Measurements from ENCODE around the gene HDGF. TPM values are rescaled to one million over a fixed set of nuclear protein-coding genes. Genes with fewer than 3 reads are reported as not detected.
A peak's percentile ranks its signal among the peaks of the same experiment; 100 is the strongest.

The HDGF gene
- total RNA-seq, 1 donor from 2014 or later, result 383 TPM

DNA sequence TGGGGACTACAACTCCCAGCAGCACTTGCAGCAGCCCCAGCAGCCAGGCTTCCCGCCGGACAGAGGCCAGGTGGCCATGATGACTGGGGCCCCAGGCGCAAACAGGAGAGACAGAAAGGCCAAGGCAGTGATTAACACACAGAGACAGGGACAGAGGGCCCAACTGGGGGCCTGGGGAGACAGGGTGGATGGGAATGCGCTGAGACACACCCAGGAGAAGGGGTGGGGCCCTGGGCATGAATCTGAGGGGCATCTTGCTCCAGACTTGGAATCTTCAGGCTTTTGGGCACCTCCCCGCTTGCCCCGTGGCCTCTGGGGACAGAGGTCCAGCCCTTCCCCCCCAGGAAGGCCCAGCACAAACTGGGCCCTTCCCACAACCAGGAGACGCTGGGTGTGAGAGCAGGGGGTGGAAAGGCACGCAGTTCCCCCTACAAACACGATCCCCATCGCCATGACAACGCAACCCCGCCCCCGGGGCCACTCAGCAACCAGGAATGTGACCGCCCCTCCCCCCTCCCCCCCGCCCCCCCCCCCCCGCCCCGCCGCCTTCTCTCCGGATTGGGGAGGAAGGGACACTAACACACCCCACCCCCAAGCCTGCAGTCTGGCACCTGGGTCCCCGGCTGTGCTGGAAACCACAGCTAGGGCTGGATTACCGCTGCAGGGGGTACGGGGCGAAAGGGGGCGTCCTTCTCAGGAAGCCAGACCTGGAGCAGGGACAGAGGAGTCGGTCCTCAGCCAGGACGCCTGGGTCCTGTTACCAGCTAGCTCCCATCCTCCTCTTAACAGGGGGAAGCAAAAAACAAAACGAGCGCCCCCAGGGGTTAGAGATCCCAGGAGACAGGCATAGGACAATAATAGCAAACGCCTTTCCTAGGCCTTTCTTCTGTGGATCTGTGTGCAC lies 4.5 kb downstream of the HDGF start:
- peak; percentile 89 for DNase-seq (ENCODE audit: low read depth)

DNA sequence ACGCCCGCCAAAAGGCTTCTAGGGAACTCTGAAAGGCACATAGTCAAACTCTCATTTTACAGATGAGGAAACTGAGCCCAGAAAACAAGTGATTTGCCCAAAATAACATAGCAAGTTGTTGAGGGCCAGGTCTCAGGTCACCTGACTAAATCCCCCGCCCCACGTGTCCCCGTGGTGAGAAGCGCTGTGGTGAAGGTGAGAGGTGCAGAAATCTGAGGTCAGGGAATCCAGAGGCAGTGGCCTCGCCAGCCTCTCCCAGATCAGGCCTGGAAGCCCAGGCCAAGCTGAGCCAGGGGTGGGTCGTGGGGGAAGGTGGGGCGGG lies 5.1 kb downstream of the HDGF start:
- no peak for DNase-seq (ENCODE audit: low read depth)

DNA sequence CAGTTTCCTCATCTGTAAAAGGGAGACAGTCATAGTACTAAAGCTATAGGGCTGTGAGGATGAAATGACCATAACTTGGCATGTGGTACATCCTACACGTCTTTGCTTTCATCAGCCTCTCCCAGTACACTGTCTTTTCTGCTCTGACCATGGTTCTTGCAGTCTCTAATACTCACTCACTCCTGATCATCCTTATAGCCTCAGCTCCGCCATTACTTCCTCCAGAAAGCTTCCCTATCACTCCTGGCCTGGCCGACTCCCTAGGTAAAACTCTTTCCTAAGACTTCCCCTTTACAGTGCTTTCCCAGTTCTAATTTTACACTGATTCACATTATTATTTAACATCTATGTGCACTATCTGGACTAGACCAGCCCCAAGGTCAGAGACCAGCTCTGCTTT lies 5.6 kb downstream of the HDGF start:
- DNase-seq (ENCODE audit: low read depth), result no peak

DNA sequence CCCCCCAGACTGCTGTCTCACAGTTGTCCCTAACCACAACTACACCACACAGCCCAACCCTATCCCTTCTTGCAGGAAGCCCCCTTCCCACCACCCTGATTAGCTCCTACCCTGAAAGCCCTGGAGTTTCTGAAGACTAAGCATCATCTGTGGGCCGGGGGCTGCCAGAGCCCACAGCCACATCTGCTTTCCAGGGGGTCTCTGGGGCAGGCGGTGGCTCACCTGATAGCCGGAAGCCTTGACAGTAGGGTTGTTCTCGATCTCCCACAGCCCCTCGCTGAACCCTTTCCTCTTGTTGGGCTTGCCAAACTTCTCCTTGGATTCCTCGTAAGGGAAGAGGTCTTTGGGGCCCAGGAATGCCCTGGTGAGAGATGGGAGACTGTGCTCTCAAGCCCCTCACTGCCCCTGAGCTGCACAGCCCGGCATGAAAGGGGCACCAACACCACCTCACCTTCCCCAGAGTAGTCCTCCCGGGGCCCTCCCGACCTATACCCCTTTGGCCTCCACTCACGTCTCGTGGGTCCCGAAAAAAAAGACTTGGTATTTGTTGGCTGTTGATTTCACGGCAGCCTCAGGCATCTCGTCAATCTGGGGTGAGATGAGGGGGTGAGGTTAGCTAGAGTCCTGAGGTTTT lies 6.6 kb downstream of the HDGF start:
- no peak for DNase-seq (ENCODE audit: low read depth)

DNA sequence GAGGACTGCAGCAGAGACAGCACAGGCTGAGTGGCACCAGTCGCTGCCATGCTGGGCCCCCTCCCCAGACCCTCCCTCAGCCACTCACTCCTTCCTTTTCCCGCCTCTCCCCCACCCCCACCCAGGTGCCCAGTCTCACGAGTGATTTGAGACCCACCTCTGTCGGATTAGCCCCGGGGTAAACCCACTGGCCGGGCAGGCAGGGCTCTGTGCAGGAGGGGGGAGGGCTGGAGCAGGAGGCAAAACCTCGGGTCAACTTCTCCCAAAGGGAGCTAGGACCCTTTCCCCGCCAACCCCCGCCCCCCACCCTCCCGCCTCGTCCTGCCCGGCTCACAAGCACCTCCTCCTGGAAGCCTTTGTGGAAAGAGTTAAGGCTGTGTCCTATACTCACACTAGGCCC lies 7.1 kb downstream of the HDGF start:
- DNase-seq (ENCODE audit: low read depth), result no peak

DNA sequence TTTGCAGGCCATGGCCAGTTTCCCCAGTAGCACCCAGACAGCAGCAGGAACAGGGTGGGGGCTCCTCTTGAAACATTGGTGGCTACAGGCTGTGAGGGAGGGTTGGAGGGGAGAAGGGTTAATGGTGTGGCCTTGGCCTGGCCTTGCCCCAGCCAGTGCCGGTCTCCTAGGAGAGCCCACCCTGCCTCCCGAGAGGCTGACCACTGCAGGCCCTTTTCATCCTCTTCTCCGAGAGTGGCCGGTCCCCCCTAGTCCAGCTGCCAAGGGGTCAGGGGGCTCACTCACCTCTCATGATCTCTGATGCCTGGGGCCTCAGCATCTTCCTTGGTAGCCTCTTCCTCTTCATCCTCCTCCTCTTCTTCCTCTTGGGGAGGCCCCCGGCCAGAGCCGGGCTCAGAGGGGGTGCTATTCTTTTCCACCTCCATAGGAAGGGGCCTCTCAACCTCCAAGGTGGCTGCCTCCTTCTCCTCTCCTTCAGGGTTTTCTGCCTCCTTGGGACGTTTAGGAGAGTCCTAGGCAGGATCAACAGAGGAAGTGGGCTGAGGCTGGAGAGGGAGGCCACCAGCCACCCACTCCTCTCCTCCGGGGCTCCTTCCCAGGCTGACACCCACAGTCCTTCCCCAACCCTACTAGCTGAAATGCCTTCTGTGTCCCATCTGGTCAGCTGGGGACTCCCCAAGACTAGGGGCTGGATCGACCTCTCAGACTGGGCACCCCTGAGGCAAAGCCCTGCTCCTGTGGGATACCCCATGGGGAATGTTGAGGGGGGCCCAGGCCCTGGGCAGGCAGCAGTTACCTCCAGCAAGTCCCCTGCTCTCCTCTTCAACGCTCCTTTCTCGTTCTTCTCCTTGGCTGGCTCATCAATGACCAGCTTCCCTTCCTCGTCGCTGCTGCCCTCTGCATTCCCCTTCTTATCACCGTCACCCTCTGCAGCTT lies 7.8 kb downstream of the HDGF start:
- DNase-seq (ENCODE audit: low read depth), result no peak

DNA sequence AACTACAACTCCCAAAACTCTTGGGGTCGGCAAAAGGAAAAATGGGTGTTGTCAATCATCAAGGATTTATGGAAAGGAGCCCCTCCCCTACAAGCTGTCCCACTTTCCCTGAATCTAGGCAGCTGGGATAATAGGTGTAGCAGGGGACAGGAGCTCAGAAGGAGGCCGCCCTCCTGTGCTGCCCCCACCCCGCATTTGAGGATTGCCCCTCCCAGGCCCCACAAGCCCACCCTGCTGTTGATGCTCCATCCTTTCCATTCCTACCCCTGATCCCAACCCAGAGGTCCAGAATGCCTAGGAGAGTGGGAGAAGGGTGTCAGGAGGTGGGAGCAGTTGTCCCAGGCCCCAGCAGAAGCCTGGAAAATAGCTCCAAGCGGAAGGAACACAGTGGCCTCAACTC lies 8.7 kb downstream of the HDGF start:
- no peak for DNase-seq (ENCODE audit: low read depth)

DNA sequence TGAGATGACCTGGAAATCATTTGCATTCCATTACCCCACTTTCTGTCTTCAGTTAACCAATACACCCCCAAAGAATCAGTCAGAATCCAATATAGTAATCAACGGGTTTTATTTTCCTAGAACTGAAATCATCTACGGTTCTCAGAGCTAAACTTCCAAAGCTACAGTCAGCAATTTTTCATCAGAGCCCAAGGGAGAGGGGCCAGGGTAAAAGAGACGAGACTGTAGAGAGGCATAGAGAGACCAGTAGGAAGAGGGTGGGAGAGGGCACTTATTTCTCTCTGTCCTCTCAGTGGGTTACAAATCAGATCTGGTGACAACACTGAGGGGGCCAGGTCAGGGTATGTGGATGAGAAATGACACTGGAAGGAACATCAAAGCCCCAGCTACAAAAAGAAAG lies 9.5 kb downstream of the HDGF start:
- DNase-seq (ENCODE audit: low read depth), result no peak

DNA sequence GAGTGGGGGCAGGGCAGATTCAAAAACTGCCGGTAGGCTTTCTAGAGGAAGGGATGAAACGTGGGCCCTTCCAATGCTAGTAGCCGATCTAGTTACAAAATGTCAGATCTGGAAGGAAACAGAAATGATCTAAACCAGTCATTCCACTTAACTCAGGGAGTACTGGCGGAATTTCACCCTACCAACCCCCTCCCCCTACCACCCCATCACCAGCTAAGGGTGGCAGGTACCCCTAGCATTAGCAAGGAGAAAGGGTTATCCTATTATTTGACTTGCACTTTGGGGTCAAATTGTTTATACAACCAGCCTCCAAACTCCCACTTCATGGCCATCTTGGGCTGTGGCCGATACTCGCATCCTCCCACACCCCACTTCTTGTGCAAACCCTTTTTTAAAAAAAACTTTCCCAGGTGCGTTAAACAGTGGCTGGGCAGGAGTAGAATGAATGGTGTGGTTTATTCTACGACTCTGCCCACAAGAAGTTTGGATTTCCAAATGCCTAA lies 9.9 kb downstream of the HDGF start:
- no peak for DNase-seq (ENCODE audit: low read depth)

DNA sequence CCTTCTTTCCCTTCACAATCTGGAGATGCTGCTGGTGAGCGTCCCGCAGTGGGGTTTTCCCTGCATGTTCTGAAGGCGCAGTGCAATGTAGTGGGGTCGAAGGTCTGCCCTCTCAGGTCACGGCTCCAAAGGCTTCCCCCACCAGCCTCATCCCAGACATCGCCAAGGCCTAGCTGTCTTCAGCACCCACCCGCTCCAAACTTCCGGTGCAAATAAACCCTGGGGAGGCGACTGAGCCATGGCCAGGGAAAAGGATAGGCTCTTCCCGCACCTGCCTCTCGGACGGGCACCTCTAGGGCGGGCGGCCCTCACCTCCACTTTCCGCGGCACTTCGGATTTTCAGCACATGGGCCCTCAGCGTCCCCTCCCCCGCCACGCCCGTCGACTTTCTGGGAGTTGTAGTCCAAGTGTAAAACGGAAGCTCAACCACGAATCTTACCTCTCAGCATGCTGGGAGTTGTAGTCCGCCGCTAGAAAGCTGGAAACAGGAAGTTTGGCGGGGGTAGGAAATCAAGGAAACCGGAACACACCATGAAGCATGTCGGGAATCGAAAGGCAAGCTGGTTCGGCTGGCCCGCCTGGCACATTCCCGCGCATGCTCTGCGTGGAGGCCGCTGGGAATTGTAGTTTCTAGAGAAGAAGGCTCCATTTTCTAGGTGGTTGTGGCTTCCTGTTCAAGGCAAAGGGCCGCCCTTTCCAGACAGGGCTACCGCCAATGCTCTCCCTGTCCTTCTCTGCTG lies 10.6 kb downstream of the HDGF start, which contains the start of gene MRPL24:
TSS of gene MRPL24 (minus strand) at position 348 of the 740 bp plus-strand sequence. CDS start 2,384 bp downstream, outside the sequence.
- DNase-seq (ENCODE audit: low read depth), result peak; percentile 99

DNA sequence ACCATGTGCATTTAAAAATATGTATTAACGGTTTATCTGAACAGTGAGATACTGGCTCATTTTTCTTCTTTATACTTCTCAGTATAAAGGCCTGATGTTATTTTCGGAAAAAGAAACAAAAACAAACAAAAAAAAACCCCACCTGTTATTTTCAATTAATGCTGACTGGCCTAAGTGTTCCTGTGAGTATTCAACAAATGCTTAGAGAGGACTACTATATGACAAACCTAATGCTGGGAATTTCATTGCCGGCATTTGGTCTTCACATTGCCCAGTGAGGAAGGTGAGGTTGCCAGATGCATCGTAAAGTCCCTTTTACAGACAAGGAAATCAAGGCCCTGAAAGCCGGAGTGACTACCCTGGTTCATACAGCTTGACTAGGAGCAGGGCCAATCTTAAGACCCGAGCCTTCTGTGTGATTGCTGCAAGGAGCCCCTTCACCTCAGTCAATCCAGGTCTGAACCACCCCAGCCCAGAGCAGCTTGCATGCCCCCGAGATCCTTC lies 11.2 kb downstream of the HDGF start:
- DNase-seq (ENCODE audit: low read depth), result no peak

DNA sequence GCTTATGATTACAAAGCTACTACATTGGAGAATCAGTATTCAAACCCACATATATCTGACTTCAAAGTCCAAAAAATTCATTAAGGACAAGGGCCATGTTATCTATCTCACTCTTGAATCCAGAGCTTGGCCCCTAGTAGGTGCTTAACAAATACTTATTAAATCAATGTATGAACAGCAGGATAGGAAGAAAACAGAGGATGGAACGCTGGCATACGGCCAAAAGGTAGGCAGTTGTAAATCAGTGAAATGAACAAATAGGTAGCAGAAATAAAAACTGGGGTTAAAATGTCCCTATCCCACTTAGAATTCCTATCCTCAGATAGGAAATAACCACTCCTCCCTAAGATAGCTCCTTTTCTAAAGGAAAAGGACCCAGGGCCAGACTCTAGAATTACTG lies 12.6 kb downstream of the HDGF start:
- no peak for DNase-seq (ENCODE audit: low read depth)

DNA sequence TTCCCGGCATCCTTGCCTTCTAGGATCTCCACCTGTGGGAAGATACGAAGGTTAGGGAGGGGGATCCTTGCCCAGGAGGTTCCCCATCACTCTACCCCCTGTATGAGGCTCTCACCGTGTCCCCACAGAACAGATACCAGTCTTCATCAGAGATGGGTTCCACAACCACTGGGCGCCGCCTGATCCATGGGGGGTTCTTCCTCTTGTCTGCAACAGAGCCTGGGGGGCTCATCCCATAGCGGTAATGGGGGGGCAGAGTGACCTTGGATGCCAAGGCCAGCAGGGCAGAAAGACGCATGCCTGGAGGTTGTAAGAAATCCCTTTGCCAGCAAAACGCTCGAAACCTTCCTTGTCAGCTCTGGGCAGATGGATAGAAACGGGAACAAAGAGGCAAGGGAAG lies 13.1 kb downstream of the HDGF start:
- no peak for DNase-seq (ENCODE audit: low read depth)

DNA sequence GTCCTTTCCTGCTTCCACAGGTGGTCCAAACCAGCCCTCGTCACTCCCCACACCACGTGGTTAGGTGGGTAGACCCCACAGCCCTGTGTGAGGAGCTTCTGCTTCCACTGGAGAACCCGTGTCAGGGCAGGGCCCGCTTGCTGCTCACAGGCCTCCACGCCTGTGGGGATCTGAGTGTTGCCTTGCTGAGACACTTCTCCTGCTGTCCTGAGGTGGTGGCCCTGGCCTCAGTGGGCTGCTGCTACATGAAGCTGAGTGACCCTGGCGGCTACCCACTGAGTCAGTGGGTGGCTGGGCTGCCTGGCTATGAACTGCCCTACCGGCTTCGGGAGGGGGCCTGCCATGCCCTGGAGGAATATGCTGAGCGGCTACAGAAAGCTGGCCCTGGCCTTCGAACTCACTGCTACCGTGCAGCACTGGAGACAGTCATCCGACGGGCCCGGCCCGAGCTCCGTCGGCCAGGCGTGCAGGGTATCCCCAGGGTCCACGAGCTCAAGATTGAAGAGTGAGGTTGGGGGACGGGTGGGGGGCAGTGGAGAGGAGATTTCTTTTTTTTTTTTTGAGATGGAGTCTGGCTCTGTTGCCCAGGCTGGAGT lies 17.4 kb downstream of the HDGF start:
- no peak for DNase-seq (ENCODE audit: low read depth)

DNA sequence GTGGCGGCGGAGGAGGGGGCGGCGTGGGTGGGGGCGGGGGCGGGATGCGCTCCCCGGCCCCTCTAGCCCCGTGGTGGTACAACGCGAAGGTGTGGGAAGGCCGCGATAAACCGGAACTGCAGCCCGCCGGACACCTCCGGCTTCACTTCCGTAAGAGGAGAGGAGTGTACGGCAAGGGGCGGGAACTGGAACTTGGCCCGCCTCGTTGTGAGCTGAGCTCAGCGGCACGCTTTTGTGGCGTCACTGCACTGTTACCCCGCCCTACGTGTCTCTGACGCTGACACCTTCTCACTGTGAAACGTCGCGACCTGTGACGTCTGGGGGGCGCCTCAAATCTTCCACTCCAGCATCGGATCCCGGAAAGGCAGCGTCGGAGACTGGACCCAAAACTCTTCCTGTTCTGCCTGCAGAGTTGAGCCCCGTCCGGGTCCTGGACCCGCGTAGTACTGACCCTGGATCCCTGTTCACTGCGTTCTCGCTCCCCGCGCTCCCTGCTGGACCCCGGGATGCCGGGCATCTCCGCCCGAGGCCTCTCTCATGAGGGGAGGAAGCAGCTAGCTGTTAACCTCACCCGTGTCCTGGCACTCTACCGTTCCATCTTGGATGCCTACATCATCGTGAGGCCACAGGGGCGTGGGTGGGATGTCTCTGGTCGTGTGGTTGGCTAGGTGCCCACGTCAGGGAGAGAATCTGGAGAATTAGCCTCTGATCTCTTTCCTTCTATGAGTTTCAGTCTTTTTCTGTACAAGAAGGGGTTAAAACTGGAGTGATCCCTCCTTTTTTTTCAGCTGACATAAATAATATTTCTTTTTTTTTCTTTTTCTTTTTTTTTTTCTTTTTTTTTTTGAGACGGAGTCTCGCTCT lies 22.6 kb downstream of the HDGF start, which contains the start of gene ISG20L2:
TSS of gene ISG20L2 (minus strand) at position 168 of the 864 bp plus-strand sequence. CDS start 1,114 bp downstream, outside the sequence.
- DNase-seq (ENCODE audit: low read depth), result peak; percentile 93

DNA sequence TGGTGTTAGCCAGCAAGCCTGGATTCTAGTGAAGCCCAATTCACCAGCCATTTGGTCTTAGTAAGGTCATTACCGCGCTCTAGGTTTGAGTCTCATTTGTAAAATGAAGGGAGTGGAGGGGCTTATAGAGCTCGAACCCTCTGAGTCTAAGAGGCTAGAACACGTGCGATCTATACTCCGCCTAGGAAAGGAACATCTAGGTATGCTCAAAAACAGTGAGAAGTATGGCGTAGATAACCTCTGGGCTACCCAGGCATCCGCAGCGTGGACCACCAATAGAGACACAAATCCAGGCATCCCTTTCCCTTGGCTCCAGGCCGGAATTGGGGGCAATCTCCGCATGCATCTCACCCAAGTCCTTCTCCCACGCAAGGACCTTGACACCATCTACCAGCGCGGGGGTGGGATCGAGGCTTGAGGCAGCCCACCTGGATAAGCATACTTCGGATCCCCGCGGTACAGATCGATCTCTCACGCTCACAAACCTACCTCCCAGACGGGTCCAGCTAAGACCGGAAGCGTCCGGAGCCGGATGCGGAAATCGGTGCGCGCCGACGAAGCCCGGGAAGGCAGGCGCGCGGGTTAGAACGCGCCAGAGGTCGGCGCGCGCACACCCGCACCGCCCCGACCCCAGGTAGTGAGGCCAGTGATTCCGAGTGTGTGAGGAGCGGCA lies 23.4 kb downstream of the HDGF start, which contains the start of gene METTL25B:
TSS of gene METTL25B (plus strand) at position 544 of the 673 bp plus-strand sequence. CDS start 636 bp downstream, outside the sequence.
- DNase-seq (ENCODE audit: low read depth), result peak; percentile 54

DNA sequence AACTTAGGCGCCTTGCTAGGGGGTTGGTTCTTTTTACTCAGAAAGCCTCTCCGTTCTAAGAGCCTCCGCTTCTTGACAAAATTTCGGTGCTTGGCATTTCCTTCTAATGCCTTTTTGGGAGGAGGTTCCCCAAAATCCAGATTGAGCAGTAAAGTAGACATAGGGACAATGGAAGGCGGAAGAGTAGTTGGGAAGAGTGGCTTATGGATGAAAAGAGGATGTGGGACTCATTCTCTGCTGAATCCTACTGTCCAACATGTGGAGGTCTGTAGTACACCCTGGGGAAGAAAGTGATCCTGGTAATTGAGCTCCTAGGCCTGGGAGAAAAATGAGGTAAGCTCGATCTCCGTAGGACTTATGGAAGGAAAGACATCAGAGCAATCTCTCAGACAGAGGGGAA lies 24.0 kb downstream of the HDGF start:
- DNase-seq (ENCODE audit: low read depth), result no peak

DNA sequence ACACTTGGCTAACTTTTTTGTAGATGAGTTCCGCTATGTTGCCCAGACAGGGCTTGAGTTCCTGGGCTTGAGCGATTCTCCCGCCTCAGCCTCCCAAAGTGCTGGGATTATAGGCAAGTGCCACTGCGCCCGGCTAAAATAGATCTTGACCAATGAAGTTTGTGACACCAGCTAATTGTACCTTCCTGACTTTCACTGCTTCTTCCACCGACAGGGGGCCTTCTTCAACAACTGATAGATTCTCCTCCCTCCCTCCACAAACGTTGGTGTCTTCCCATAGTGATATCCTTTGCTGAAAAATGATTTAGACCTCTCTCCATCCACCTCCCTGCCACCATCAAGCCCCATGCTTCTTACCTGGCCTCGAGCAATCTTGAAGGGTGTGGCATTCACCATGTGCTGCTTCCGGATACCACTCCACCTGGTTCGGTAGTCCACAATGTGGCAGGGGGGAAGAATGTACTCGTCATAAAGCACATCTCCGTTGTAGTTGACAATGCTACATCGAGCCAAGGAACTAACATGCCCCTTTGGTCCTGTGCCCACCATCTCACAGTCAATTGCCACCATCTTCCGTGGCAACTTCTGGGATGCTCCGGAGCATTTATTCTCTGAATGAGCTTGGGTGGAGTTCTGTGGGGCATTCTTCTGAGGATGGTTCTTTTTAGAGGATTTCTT lies 24.8 kb downstream of the HDGF start:
- DNase-seq (ENCODE audit: low read depth), result peak; percentile 54

Measured in renal cortical epithelial cell (primary cell).